G401 (cell line): ENCODE data around the gene NOTCH2. TPM values are rescaled to one million over a fixed set of nuclear protein-coding genes. Genes with fewer than 3 reads are reported as not detected.
"Not testable (repeated sequence)": the region's sequence is repeated elsewhere in the genome, so short reads cannot be mapped to it uniquely, and the experiment has no call there.

Experiments used
- DNase-seq: peaks from one replicate; pipeline ENCODE4 v3.0.0-alpha.2; 2015; ENCODE audit warnings: low spot score
- in situ Hi-C: cut with HindIII; loops from 2 replicates; pipeline ENCODE4 v1.10.0; 2016; ENCODE audit warnings: low sequenced_read_pairs, mixed read lengths
- total RNA-seq: library from RNA; depleted of rRNA; stranded (reverse); fragments of >200 nt; shearing (Covaris generic); gene quantifications from 2 replicates; pipeline ENCODE4 v1.2.3, GENCODE V29; 2014

The NOTCH2 gene
- total RNA-seq, 1 experiment from 2014 or later: 58.2 TPM

- in situ Hi-C loops: no loop called here
- DNase-seq: no peak
Observed at GRCh38 chr1:119981496-119981895, 88.0 kb downstream of the NOTCH2 start.

GRCh38 chr1:119978018-119978505 lies 91.4 kb downstream of the NOTCH2 start:
- DNase-seq: no peak

GRCh38 chr1:119977113-119977736 lies 92.2 kb downstream of the NOTCH2 start:
- DNase-seq, in situ Hi-C loops: not testable (repeated sequence)

More at GRCh38 chr1:119978018-119978505, 91.4 kb downstream of the NOTCH2 start:
- in situ Hi-C loops: no loop called here

- DNase-seq, in situ Hi-C loops: not testable (repeated sequence)
Observed at GRCh38 chr1:119975582-119976254, 93.7 kb downstream of the NOTCH2 start.

- DNase-seq: no peak
- in situ Hi-C loops: no loop called here
Observed at GRCh38 chr1:119975006-119975405, 94.5 kb downstream of the NOTCH2 start.

- DNase-seq: no peak
- in situ Hi-C loops: no loop called here
Observed at GRCh38 chr1:119974013-119974412, 95.4 kb downstream of the NOTCH2 start.

GRCh38 chr1:119971710-119972570 lies 97.5 kb downstream of the NOTCH2 start:
- in situ Hi-C loops: no loop called here

GRCh38 chr1:119968601-119969000 lies 100.9 kb downstream of the NOTCH2 start:
- in situ Hi-C loops: no loop called here
- no peak for DNase-seq

More at GRCh38 chr1:119971710-119972570, 97.5 kb downstream of the NOTCH2 start:
- DNase-seq: no peak

- in situ Hi-C loops: no loop called here
- no peak for DNase-seq
Observed at GRCh38 chr1:119968068-119968492, 101.4 kb downstream of the NOTCH2 start.

- in situ Hi-C loops: no loop called here
- no peak for DNase-seq
Observed at GRCh38 chr1:119966681-119967080, 102.8 kb downstream of the NOTCH2 start.

- DNase-seq: no peak
- in situ Hi-C loops: no loop called here
Observed at GRCh38 chr1:119966020-119966419, 103.4 kb downstream of the NOTCH2 start.

- DNase-seq: peak; percentile 65
- in situ Hi-C loops: no loop called here
Observed at GRCh38 chr1:119964673-119965363, 104.6 kb downstream of the NOTCH2 start.

- DNase-seq: no peak
- in situ Hi-C loops: no loop called here
Observed at GRCh38 chr1:119962296-119962968, 107.0 kb downstream of the NOTCH2 start.

GRCh38 chr1:119960501-119960900 lies 109.0 kb downstream of the NOTCH2 start:
- in situ Hi-C loops: no loop called here

GRCh38 chr1:119959268-119960220 lies 109.9 kb downstream of the NOTCH2 start:
- no peak for DNase-seq
- in situ Hi-C loops: no loop called here

More at GRCh38 chr1:119960501-119960900, 109.0 kb downstream of the NOTCH2 start:
- DNase-seq: no peak

GRCh38 chr1:119958223-119958622 lies 111.2 kb downstream of the NOTCH2 start:
- DNase-seq: no peak
- in situ Hi-C loops: no loop called here

- in situ Hi-C loops: no loop called here
Observed at GRCh38 chr1:119956306-119956705, 113.2 kb downstream of the NOTCH2 start.

More at GRCh38 chr1:119956306-119956705, 113.2 kb downstream of the NOTCH2 start:
- no peak for DNase-seq
